ENCODE results near the gene CD80.

DNA sequence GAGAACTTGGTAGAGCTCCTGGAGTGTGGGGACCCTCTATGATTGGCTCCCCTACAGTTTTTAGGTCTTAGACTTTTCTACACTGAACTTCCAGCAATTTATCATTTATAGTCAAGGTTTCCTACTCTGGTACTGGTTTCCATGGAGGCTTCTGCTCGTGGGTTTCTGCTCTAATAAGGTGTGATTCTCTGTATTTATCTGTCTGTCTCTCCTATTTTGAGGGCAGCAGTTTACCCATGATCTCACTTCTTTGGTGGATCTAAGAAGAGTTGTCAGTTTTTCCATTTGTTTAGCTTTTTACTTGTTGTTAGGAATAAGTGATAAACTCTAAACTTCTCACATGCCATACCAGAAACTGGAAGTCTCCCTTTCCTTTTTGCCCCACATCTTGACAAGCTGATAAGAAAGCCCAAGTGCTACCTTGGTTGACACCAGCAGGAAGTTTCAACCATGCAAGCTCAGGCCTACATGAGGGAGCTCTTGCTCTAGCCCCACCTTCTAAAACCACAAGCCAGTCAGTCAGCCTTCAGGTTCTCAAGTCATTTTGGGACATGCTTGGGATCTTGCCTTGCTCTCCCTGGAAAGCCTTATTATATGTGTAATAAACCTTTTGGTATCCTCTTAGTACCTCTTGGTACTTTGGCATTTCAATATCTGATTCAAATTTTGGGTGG, 51.1 kb downstream of the CD80 start:
- TF ChIP-seq EZH2 (IDR thresholded peaks at IDR 0.05; ENCODE audit: low read length) (no peak), CTCF (optimal IDR thresholded peaks at IDR 0.05 in 1 of 3, IDR thresholded peaks at IDR 0.05 in 1 of 3, conservative IDR thresholded peaks at IDR 0.05 in 1 of 3; ENCODE audit: extremely low read depth in 1 of 3, insufficient read depth in 2 of 3, low read length in 3 of 3) (no peak)
